GM12874 (cell line): Measurements from ENCODE around the gene MPRIP.

Experiments
- CTCF ChIP-seq: IDR thresholded peaks from 2 replicates; pipeline ENCODE4 v1.5.1; 2011; ENCODE audit warnings: low read depth, mild to moderate bottlenecking, control low read depth, low read length, moderate library complexity; ENCODE audit not compliant: insufficient read depth

MPRIP gene

GRCh38 chr17:17172001-17172939 lies 130.0 kb downstream of the MPRIP start:
- no peak for TF ChIP-seq CTCF

GRCh38 chr17:17172990-17173389 lies 130.7 kb downstream of the MPRIP start:
- TF ChIP-seq CTCF: no peak

- TF ChIP-seq CTCF: no peak
Measured at GRCh38 chr17:17173921-17174320, 131.7 kb downstream of the MPRIP start.

GRCh38 chr17:17175340-17175739 lies 133.1 kb downstream of the MPRIP start:
- no peak for TF ChIP-seq CTCF

GRCh38 chr17:17175917-17176316 lies 133.7 kb downstream of the MPRIP start:
- no peak for TF ChIP-seq CTCF

- TF ChIP-seq CTCF: no peak
Measured at GRCh38 chr17:17176341-17176740, 134.1 kb downstream of the MPRIP start.

GRCh38 chr17:17177176-17177575 lies 134.9 kb downstream of the MPRIP start:
- no peak for TF ChIP-seq CTCF
